NB4 (cell line): ENCODE results near the gene INSR.

Experiments
- MAX ChIP-seq: IDR thresholded peaks from 2 replicates; pipeline ENCODE4 v1.6.1; 2011; ENCODE audit warnings: low read depth, low read length
- MYC ChIP-seq: IDR thresholded peaks from 2 replicates; pipeline ENCODE4 v1.6.1; 2011; ENCODE audit warnings: low read depth, low read length
- TF ChIP-seq, protein P1 (sequence below): IDR thresholded peaks from one replicate; pipeline ENCODE4 v1.5.1; 2012; ENCODE audit warnings: low read depth, low read length

DNA sequence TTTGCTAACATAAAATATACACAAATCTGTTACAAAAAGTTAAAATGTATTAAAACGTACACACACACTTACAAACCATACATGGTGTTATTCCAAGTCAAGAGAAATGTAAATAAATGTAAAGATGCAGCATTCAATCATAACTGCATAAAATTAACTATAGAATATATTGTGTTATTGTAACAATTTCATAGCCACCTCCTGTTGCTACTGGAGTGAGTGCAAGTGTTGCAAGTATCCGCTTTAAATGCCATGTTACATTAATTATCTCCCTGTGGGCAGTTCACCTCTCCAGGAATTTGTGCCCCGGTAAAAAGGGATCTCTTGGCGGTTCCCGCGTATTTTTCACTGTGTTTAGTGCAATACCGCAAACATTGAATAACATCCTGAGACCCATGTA is 3.5 kb upstream of the INSR start:
- TF ChIP-seq, protein P1, sequence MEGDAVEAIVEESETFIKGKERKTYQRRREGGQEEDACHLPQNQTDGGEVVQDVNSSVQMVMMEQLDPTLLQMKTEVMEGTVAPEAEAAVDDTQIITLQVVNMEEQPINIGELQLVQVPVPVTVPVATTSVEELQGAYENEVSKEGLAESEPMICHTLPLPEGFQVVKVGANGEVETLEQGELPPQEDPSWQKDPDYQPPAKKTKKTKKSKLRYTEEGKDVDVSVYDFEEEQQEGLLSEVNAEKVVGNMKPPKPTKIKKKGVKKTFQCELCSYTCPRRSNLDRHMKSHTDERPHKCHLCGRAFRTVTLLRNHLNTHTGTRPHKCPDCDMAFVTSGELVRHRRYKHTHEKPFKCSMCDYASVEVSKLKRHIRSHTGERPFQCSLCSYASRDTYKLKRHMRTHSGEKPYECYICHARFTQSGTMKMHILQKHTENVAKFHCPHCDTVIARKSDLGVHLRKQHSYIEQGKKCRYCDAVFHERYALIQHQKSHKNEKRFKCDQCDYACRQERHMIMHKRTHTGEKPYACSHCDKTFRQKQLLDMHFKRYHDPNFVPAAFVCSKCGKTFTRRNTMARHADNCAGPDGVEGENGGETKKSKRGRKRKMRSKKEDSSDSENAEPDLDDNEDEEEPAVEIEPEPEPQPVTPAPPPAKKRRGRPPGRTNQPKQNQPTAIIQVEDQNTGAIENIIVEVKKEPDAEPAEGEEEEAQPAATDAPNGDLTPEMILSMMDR: no peak
- no peak for TF ChIP-seq MYC
- TF ChIP-seq MAX: no peak
